Kidney (tissue), 22 donors: ENCODE data around the gene AGK. TPM values are rescaled to one million over a fixed set of nuclear protein-coding genes. Genes with fewer than 3 reads are reported as not detected.
A peak's percentile ranks its signal among the peaks of the same experiment; 100 is the strongest.

Experiments used
- DNase-seq, 5 donors: peaks; one replicate each; pipeline ENCODE4 v3.0.0-alpha.2; 2013 to 2020
- FAIRE-seq: peaks from 2 replicates; lab custom pipeline; 2012; peaks lifted over from hg19 to GRCh38; lab: Jason Lieb, UNC
- H3K27ac ChIP-seq, 2 donors: one replicate each; pipeline ENCODE4 v1.7.0; 2013; ENCODE audit warnings: low read depth in 2 of 2, low read length in 2 of 2, inconsistent platforms in 1 of 2
- H3K27me3 ChIP-seq: one replicate; pipeline ENCODE4 v1.7.1; 2013; ENCODE audit warnings: low read length, inconsistent platforms; ENCODE audit not compliant: control insufficient read depth, insufficient read depth
- H3K36me3 ChIP-seq, 3 donors: one replicate each; pipeline versions ENCODE4 v1.7.0 to v1.7.1; 2013; ENCODE audit warnings: low read length in 3 of 3, control low read depth in 1 of 3, inconsistent platforms in 1 of 3; ENCODE audit not compliant: insufficient read depth in 3 of 3, control insufficient read depth in 2 of 3
- H3K4me1 ChIP-seq, 3 donors: one replicate each; pipeline versions ENCODE4 v1.7.0 to v1.7.1; 2013; ENCODE audit warnings: low read length in 3 of 3, inconsistent platforms in 1 of 3, low read depth in 1 of 3; ENCODE audit not compliant: control insufficient read depth in 2 of 3, insufficient read depth in 2 of 3
- H3K4me3 ChIP-seq, 3 donors: one replicate each; pipeline versions ENCODE4 v1.7.0 to v1.8.1; 2013; ENCODE audit warnings: low read length in 3 of 3, control low read depth in 1 of 3, inconsistent platforms in 1 of 3
- H3K9ac ChIP-seq, 3 donors: one replicate each; pipeline versions ENCODE4 v1.7.0 to v1.7.1; 2013; ENCODE audit warnings: low read length in 3 of 3, control low read depth in 1 of 3, inconsistent platforms in 1 of 3
- H3K9me3 ChIP-seq, 3 donors: one replicate each; pipeline versions ENCODE4 v1.7.0 to v1.7.1; 2013; ENCODE audit warnings: low read length in 3 of 3, control low read depth in 1 of 3, inconsistent platforms in 1 of 3; ENCODE audit not compliant: control insufficient read depth in 2 of 3, insufficient read depth in 1 of 3
- intact Hi-C: fragments of 100-400 bp; cut with DNase I; formaldehyde crosslinking; loops from one replicate; pipeline ENCODE4 v1.11.1; 2022
- long read RNA-seq, 10 donors: library from polyadenylated mRNA in 1 of 10; unstranded in 1 of 10; transcript quantifications; one replicate each; pipeline ENCODE4 v2.0.0 and lab custom pipeline, GENCODE V29; 2021 to 2026
- polyA plus RNA-seq: library from polyadenylated mRNA; stranded (reverse); fragments of 350-450 nt; fragmentation: Illumina TruSeq; extraction: RNeasy Lipid Tissue Mini Kit (QIAGEN cat#74804); gene quantifications from one replicate; pipeline ENCODE4 v1.2.3, GENCODE V29; 2014; ENCODE audit warnings: low read depth, low replicate concordance; ENCODE audit not compliant: insufficient read depth
- total RNA-seq: library from RNA; stranded (reverse); fragmentation: NEBNext Ultra II Directional; extraction: Animal tissue kit (Norgen Biotek cat#: 25700); gene quantifications from one replicate; pipeline ENCODE4 v1.2.1, GENCODE V29; 2021
- TF ChIP-seq, protein P1 (sequence below): IDR thresholded peaks from 3 replicates; pipeline ENCODE4 v1.5.1; 2012; ENCODE audit warnings: mild to moderate bottlenecking, moderate library complexity, borderline replicate concordance; ENCODE audit not compliant: insufficient read depth; ENCODE audit errors: extremely low read depth
- donor health status: control.
- donor health status: control.
- donor health status: control.
- donor health status: control.
- donor health status: control.
- donor health status: DM: yes; HTN: yes; CAD: no.
- donor health status: Normal renal cell carcinoma (clear cell type).

The AGK gene, protein sequence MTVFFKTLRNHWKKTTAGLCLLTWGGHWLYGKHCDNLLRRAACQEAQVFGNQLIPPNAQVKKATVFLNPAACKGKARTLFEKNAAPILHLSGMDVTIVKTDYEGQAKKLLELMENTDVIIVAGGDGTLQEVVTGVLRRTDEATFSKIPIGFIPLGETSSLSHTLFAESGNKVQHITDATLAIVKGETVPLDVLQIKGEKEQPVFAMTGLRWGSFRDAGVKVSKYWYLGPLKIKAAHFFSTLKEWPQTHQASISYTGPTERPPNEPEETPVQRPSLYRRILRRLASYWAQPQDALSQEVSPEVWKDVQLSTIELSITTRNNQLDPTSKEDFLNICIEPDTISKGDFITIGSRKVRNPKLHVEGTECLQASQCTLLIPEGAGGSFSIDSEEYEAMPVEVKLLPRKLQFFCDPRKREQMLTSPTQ
- total RNA-seq (30.7 TPM), polyA plus RNA-seq (17.7 TPM)
- long read RNA-seq, donor 1, partial matches to known transcripts = 12 of 12 reads
- long read RNA-seq, donor 1, other reads (novel, unspliced or antisense) = 0 of 12 reads
- long read RNA-seq, donor 2, partial matches to known transcripts = 0 of 3 reads
- long read RNA-seq, donor 2, other reads (novel, unspliced or antisense) = 0 of 3 reads
- long read RNA-seq, donor 3, partial matches to known transcripts = 18 of 22 reads
- long read RNA-seq, donor 3, other reads (novel, unspliced or antisense) = 0 of 22 reads
- long read RNA-seq, donor 4, partial matches to known transcripts = 5 of 14 reads
- long read RNA-seq, donor 4, other reads (novel, unspliced or antisense) = 6 of 14 reads
- long read RNA-seq, donor 5 = 0 reads
- long read RNA-seq, donor 6, partial matches to known transcripts = 15 of 19 reads
- long read RNA-seq, donor 6, other reads (novel, unspliced or antisense) = 0 of 19 reads
- long read RNA-seq, donor 7, partial matches to known transcripts = 10 of 21 reads
- long read RNA-seq, donor 7, other reads (novel, unspliced or antisense) = 7 of 21 reads
- long read RNA-seq, donor 8, partial matches to known transcripts = 6 of 8 reads
- long read RNA-seq, donor 8, other reads (novel, unspliced or antisense) = 0 of 8 reads
- long read RNA-seq, donor 9 = 0 reads
- long read RNA-seq, donor 10, partial matches to known transcripts = 21 of 24 reads
- long read RNA-seq, donor 10, other reads (novel, unspliced or antisense) = 0 of 24 reads

DNA sequence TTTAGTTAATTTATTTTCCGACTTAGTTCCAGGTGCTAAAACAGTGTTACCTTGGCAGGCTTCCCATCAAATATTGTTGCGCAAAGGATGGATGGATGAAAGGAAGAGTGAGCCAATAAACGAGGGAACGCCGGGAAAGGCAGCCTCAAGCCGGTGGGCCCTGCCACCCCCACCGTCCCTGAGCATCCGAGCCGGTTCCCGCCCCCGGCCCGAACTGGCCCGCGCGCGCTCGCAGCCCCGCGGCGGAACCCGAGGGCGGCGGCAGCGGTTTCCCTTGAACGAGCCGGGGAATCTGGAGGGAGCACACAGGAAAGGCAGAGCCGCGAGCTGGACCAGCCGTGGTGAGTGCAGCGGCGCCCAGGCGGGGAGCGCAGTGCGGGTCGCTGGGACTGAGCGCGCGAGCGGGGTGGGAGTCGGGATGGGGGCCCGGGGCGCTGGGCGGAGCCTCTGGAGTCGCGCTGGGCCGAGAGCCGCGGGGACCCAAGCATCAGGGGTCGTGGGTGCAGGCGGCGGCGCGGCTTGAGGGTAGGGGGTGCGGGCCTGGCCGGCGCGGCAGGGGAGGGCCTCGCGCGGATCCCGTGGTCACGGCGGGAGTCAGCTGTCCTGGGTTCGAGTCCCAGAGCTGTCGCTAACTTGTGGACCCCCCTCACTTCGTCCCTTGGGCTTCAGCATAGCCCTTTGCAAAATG, at the start of gene AGK:
Gene AGK, plus strand, starts transcription at position 317 of the 688 bp plus-strand sequence. CDS start 4,057 bp downstream, outside the sequence.
- Histone ChIP-seq H3K36me3 (no peaks in the 10 kb centered on the region), H3K9me3 (no peaks in the 10 kb centered on the region), H3K4me1 (peaks cover 0 to 8% (median 0%) of the 10 kb centered on the region in 3 donors), H3K9ac (peak within 1 kb of the TSS; percentile 63 to 92 (median 84)), H3K27me3 (no peaks in the 10 kb centered on the region), H3K27ac (no peak within 1 kb of the TSS), H3K4me3 (peak within 1 kb of the TSS; percentile 63 to 90 (median 88))
- intact Hi-C loops = no loop called here
- DNase-seq (peak; percentile 88 to 93 (median 90)), FAIRE-seq (no peak)
- TF ChIP-seq, protein P1, sequence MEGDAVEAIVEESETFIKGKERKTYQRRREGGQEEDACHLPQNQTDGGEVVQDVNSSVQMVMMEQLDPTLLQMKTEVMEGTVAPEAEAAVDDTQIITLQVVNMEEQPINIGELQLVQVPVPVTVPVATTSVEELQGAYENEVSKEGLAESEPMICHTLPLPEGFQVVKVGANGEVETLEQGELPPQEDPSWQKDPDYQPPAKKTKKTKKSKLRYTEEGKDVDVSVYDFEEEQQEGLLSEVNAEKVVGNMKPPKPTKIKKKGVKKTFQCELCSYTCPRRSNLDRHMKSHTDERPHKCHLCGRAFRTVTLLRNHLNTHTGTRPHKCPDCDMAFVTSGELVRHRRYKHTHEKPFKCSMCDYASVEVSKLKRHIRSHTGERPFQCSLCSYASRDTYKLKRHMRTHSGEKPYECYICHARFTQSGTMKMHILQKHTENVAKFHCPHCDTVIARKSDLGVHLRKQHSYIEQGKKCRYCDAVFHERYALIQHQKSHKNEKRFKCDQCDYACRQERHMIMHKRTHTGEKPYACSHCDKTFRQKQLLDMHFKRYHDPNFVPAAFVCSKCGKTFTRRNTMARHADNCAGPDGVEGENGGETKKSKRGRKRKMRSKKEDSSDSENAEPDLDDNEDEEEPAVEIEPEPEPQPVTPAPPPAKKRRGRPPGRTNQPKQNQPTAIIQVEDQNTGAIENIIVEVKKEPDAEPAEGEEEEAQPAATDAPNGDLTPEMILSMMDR = no peak

DNA sequence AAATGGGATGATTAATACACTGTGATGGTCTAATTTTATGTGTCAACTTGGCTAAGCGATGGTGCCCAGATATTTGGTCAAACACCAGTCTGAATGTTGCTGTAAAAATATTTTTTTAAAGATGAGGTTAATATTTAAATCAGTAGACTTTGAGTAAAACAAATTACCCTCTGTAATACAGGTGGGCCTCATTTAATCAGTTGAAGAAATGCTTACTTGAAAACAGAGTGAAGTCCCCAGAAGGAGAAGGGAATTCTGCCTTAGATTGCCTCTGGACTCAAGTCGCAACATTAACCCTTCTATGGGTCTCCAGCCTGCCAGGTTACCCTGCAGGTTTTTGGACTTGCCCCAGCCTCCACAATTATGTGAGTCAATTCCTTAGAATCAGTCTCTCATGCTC, 49.8 kb upstream of the AGK start:
- TF ChIP-seq, protein P1 = no peak
- Histone ChIP-seq H3K27ac (no peak overlapping the region), H3K9me3 (no peaks in the 10 kb centered on the region), H3K27me3 (no peaks in the 10 kb centered on the region), H3K4me1 (no peaks in the 10 kb centered on the region), H3K9ac (no peak overlapping the region), H3K4me3 (no peak overlapping the region), H3K36me3 (no peaks in the 10 kb centered on the region)
- intact Hi-C loops = no loop called here
- no peak for DNase-seq
- no peak for FAIRE-seq

DNA sequence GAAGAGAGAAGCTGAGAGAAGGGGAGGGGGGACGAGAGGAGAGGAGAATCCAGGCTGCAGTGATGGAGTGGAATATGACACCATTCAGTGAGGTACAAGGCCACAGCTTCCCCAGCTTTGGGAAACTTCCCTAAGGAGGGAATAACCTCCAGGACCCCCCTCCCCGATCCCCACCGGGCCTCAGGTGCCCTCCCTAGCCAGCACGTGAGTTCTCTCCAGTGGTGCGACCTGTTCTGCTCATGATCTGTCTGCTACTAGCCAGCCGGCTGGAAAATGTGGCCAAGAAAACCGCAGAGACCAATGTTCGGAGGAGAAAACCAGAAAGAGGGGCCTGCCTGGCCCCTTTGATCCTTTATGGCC, 39.9 kb upstream of the AGK start:
- DNase-seq = peak in 2 of 5 donors; percentile 10 to 43

More for the DNA sequence above, 39.9 kb upstream of the AGK start:
- no peak overlapping the region for H3K9ac ChIP-seq
- no peaks in the 10 kb centered on the region for H3K36me3 ChIP-seq
- H3K4me1 ChIP-seq = peaks cover 0 to 3% (median 0%) of the 10 kb centered on the region in 3 donors
- H3K27me3 ChIP-seq = peaks cover 6% of the 10 kb centered on the region
- FAIRE-seq = no peak
- H3K4me3 ChIP-seq = peak overlapping the region in 2 of 3 donors; percentile 43 to 63
- TF ChIP-seq, protein P1 = no peak
- intact Hi-C loops = no loop called here
- H3K9me3 ChIP-seq = no peaks in the 10 kb centered on the region
- H3K27ac ChIP-seq = no peak overlapping the region
